Measurements from ENCODE around the gene KIAA1549.

The KIAA1549 gene

GRCh38 chr7:138893258-138893657, 87.9 kb downstream of the KIAA1549 start:
- H3K4me3 ChIP-seq (ENCODE audit: low read depth, low read length): no peak overlapping the region
- DNase-seq (ENCODE audit: low read depth): no peak
- TF ChIP-seq CTCF (conservative IDR thresholded peaks at IDR 0.05; ENCODE audit: low read depth, low read length): no peak

GRCh38 chr7:138892812-138893211, 88.4 kb downstream of the KIAA1549 start:
- no peak overlapping the region for H3K4me3 ChIP-seq (ENCODE audit: low read depth, low read length)
- TF ChIP-seq CTCF (conservative IDR thresholded peaks at IDR 0.05; ENCODE audit: low read depth, low read length): no peak
- no peak for DNase-seq (ENCODE audit: low read depth)

GRCh38 chr7:138892006-138892630, 89.1 kb downstream of the KIAA1549 start:
- no peak for DNase-seq (ENCODE audit: low read depth)
- no peak for TF ChIP-seq CTCF (conservative IDR thresholded peaks at IDR 0.05; ENCODE audit: low read depth, low read length)

GRCh38 chr7:138891446-138891810, 89.8 kb downstream of the KIAA1549 start:
- no peak for TF ChIP-seq CTCF (conservative IDR thresholded peaks at IDR 0.05; ENCODE audit: low read depth, low read length)
- peak; percentile 33 for DNase-seq (ENCODE audit: low read depth)

More at GRCh38 chr7:138892006-138892630, 89.1 kb downstream of the KIAA1549 start:
- H3K4me3 ChIP-seq (ENCODE audit: low read depth, low read length): no peak overlapping the region

GRCh38 chr7:138890499-138891445, 90.4 kb downstream of the KIAA1549 start:
- peak; percentile 73 for DNase-seq (ENCODE audit: low read depth)
- TF ChIP-seq CTCF (conservative IDR thresholded peaks at IDR 0.05; ENCODE audit: low read depth, low read length): no peak
- H3K4me3 ChIP-seq (ENCODE audit: low read depth, low read length): peak overlapping the region; percentile 28

More at GRCh38 chr7:138891446-138891810, 89.8 kb downstream of the KIAA1549 start:
- H3K4me3 ChIP-seq (ENCODE audit: low read depth, low read length): no peak overlapping the region

GRCh38 chr7:138889582-138890498, 91.3 kb downstream of the KIAA1549 start:
- TF ChIP-seq CTCF (conservative IDR thresholded peaks at IDR 0.05; ENCODE audit: low read depth, low read length): no peak
- DNase-seq (ENCODE audit: low read depth): peak; percentile 31
- no peak overlapping the region for H3K4me3 ChIP-seq (ENCODE audit: low read depth, low read length)

Measured in choroid plexus epithelial cell (primary cell).